DMS53 (cell line): Measurements from ENCODE around the gene SGCD.

Experiments used
- DNase-seq: peaks from one replicate; lab custom pipeline; 2025; lab: John Stamatoyannopoulos, UW

SGCD gene

DNA sequence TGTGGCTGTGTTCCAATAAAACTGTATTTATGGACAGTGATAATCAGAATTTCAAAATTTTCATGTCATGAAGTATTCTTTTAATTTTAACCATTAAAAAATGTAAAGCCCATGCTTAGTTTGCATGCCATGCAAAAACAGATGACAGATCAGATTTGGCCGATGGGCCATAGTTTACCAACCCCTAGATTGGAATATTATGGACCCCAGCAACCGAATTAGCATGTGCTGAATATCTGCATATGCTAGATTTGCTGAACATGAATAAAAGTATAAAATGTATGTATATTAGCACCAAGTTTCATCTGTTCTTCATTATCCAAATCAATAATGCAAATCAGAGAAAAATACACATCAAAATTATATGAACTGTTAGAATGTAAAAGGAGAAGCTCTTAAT is 364.6 kb downstream of the SGCD start:
- no peak for DNase-seq

- peak; percentile 81 for DNase-seq
Observed at GRCh38 chr5:156693113-156693512, 366.1 kb downstream of the SGCD start.

DNA sequence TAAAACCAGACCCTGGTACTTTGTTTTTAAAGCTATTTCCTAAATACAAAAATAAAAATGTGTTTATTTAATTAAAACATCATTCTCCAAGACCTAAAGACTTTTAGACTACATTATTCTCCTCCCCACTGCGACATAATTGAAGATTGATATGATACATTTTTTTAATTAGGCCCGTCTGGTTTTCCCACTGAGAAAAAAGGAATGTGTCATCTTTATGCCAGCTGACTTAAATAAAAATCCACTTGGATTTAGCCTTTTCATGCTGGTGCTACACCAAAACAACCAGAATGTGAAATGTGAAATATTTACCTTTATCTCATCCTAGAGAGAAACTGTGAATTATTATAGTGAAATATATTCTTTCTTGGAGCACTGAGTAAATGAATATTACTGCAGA is 367.6 kb downstream of the SGCD start:
- DNase-seq: no peak

DNA sequence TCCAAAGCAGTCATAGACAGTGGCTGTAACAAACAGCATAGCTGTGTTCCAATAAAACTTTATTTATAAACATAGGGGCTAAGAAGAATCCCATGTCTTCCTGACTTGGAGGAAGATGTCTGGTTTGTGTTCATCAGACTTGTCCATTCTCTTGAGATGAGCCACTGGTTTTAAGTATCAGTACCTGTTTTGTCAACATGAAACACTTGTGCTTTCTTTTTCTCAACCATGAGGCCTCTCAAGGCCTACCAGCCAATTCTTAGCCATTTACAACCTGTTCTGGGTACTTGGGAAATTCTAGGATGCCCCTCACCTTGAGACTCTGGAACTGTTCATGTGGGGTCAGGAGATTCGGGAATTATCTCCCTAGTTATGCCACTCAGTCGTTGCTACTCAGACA is 368.8 kb downstream of the SGCD start:
- DNase-seq: no peak

GRCh38 chr5:156698323-156698722 is 371.4 kb downstream of the SGCD start:
- no peak for DNase-seq

DNA sequence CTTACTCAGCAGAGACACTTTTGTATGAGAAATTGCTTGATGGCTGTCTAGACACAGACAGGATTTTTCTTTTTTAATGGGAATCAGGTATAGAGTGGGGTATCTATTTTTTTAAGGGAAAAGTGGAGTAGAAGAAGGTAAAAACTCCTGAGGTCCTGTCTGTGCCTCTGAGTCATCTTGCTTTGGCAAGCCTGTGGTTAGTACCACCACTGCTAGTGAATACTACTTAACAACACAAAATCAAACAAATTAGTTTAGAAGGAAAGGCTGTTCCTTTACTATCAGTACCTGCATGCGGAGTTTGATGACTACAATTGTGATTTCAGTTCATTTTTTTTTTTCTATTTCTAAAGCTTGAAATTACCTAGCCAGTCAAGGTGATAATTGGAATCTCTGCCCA is 372.2 kb downstream of the SGCD start:
- DNase-seq: no peak

GRCh38 chr5:156704139-156704538 is 377.2 kb downstream of the SGCD start:
- DNase-seq: no peak

- no peak for DNase-seq
Observed at GRCh38 chr5:156706631-156707030, 379.7 kb downstream of the SGCD start.

GRCh38 chr5:156707750-156708149 is 380.8 kb downstream of the SGCD start:
- no peak for DNase-seq

- DNase-seq: no peak
Observed at GRCh38 chr5:156715287-156715686, 388.3 kb downstream of the SGCD start.

DNA sequence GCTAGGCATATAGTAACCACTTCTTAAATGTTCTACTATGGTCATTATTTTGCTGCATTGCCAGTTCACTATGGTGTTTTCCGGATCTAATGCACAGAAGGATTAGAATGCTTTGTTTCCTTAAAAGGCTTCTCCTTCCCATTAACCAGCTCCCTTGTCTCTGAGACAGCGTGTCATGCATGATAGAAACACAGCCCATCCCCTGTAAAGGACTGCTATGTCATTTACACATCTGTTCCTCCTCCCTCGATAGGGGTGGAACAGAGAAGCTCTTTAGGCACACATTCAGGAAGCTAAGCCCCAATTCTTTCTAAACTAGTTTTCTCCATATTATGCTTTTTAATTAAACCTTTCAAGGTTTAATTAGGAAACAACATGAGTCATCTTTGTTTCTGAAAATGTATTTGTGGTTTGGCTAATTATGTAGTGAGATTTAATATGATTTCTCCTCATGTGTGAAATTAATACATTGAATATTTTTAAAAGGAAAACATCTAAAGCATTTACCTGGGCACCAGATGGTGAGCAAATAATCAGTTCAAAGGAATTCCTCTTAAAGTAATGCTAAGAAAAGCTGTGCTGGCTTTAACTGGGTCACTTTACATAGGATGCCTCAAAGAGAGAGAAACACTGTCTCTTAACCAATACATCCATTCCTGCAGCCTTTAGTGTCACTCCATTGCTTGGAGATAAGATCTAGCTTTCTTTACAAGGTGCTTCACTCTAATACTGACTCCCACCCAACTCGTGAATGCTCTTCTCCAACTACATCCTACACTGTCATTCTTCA is 389.8 kb downstream of the SGCD start:
- DNase-seq: no peak

DNA sequence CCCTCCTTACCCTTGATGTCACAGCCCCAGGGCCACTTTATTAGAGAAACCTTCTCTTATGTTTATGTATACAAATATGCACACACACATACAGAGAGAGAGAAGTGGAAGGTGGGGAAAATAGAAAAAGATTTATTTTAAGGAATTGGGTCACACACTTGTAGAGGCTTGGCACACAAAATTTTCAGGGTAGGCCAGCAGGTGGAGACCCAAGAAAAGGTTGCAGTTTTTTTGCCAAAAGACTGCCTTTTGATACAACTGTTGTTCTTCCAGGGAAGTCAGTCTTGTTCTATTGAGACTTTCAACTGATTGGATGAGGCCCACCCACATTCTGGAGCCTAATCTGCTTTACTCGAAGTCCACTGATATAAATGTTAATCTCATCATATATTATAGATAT is 392.0 kb downstream of the SGCD start:
- no peak for DNase-seq

GRCh38 chr5:156722358-156722757 is 395.4 kb downstream of the SGCD start:
- no peak for DNase-seq

GRCh38 chr5:156735477-156735876 is 408.5 kb downstream of the SGCD start:
- no peak for DNase-seq

- no peak for DNase-seq
Observed at GRCh38 chr5:156741516-156741915, 414.6 kb downstream of the SGCD start.

GRCh38 chr5:156753846-156754245 is 426.9 kb downstream of the SGCD start:
- DNase-seq: no peak

DNA sequence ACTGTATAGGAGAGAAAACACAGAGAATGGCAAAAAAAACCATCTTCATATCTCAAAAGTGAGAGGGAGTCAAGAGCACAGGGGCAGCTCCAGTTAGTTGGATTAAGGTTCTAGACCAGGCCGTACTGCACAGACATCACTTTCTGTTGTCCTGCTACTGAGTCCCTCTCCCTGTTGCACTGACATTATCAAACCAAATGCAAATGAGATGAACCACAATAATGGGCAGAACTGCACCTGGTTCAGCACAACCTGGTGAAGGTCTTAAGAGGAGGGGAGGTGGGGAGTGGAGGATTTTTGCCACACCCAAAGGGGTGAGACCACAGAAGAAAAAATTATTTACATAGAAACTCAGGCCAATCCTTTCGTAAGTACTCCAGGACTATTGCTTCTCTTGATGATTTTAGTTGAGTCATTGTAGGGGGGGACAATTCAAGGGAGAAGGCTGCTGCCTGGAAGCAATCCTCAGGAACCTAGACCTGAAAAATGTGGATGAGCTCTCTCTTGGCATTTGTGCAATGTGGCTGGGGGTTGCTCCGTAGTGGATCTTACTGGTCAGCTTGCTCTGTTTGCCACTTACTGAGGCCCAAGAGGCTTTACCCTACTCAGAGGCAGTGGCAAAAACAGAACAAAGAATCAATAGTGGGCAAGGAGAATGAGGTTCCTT is 428.6 kb downstream of the SGCD start:
- DNase-seq: no peak

GRCh38 chr5:156758011-156758791 is 431.2 kb downstream of the SGCD start:
- no peak for DNase-seq

GRCh38 chr5:156759156-156759555 is 432.2 kb downstream of the SGCD start:
- DNase-seq: no peak

DNA sequence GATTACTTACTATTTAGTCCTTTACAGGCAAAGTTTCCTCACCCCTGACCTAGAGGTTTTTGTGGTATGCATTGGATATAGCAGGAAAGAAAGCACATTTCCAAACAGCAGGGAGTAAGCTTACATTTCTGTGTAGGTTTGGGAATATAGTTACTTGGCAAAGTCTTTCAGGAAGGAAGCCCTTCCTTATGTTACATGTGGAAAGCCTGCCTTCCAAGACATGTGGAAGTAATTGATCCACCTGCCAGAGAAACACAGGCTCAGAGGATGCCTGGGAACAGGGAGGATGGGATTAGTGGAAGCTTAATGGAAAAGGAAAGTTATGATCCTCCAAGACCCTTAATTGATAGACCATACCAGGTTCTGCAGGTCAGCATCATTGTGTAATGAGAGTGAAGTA is 435.8 kb downstream of the SGCD start:
- no peak for DNase-seq

GRCh38 chr5:156764176-156764971 is 437.4 kb downstream of the SGCD start:
- DNase-seq: no peak

DNA sequence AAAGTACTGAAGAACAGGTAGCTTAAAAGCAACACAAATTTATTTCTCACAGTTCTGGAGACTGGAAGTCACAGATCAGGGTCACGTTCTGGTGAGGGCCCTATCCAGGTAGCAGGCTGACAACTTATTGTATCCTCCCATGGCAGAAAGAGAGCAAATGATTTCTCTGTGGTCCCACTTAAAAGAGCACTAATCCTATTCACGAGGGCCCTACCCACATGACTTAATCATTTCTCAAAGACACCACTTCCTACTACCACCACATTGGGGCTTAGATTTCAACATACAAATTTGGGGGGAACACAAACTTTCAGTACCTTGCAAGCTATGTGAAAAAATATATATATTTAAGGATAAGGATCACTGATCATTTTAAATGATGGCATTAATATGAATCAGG is 447.3 kb downstream of the SGCD start:
- DNase-seq: no peak
